ENCODE measurements around the gene TMCC1.

- TF ChIP-seq CTCF (IDR thresholded peaks at IDR 0.05) (no peak), EZH2 (IDR thresholded peaks at IDR 0.05; ENCODE audit: borderline replicate concordance, insufficient read depth, low read depth, low read length, poor library complexity, severe bottlenecking) (no peak)
Observed at GRCh38 chr3:129838086-129838485, 55.4 kb downstream of the TMCC1 start.

All from B cell (primary cell).